GM04503 (cell line): ENCODE results near the gene MCF2L2.
"Not testable (repeated sequence)": the region's sequence is repeated elsewhere in the genome, so short reads cannot be mapped to it uniquely, and the experiment has no call there.

Experiments
- DNase-seq: peaks from one replicate; pipeline ENCODE4 v3.0.0-alpha.2; 2012; ENCODE audit warnings: low read depth

MCF2L2 gene

GRCh38 chr3:183396662-183397391 lies 31.6 kb downstream of the MCF2L2 start:
- DNase-seq = no peak

- no peak for DNase-seq
Measured at GRCh38 chr3:183394150-183394549, 34.3 kb downstream of the MCF2L2 start.

GRCh38 chr3:183393625-183394024 lies 34.8 kb downstream of the MCF2L2 start:
- no peak for DNase-seq

- no peak for DNase-seq
Measured at GRCh38 chr3:183392186-183393034, 36.0 kb downstream of the MCF2L2 start.

GRCh38 chr3:183391460-183391859 lies 37.0 kb downstream of the MCF2L2 start:
- no peak for DNase-seq

GRCh38 chr3:183390844-183391243 lies 37.6 kb downstream of the MCF2L2 start:
- DNase-seq = no peak

GRCh38 chr3:183388213-183388895 lies 40.1 kb downstream of the MCF2L2 start:
- DNase-seq = no peak

GRCh38 chr3:183387797-183388196 lies 40.6 kb downstream of the MCF2L2 start:
- DNase-seq = no peak

- DNase-seq = no peak
Measured at GRCh38 chr3:183386651-183387050, 41.8 kb downstream of the MCF2L2 start.

- peak; percentile 21 for DNase-seq
Measured at GRCh38 chr3:183385698-183386613, 42.5 kb downstream of the MCF2L2 start.

GRCh38 chr3:183381673-183382072 lies 46.7 kb downstream of the MCF2L2 start:
- no peak for DNase-seq

- no peak for DNase-seq
Measured at GRCh38 chr3:183381179-183381578, 47.2 kb downstream of the MCF2L2 start.

- no peak for DNase-seq
Measured at GRCh38 chr3:183378951-183379350, 49.5 kb downstream of the MCF2L2 start.

GRCh38 chr3:183378545-183378944 lies 49.9 kb downstream of the MCF2L2 start:
- DNase-seq = no peak

- no peak for DNase-seq
Measured at GRCh38 chr3:183378008-183378407, 50.4 kb downstream of the MCF2L2 start.

- no peak for DNase-seq
Measured at GRCh38 chr3:183377307-183377959, 51.0 kb downstream of the MCF2L2 start.

- DNase-seq = no peak
Measured at GRCh38 chr3:183375787-183376186, 52.6 kb downstream of the MCF2L2 start.

- DNase-seq = no peak
Measured at GRCh38 chr3:183375337-183375736, 53.1 kb downstream of the MCF2L2 start.

- DNase-seq = no peak
Measured at GRCh38 chr3:183372911-183373310, 55.5 kb downstream of the MCF2L2 start.

GRCh38 chr3:183371600-183371968 lies 56.8 kb downstream of the MCF2L2 start:
- not testable (repeated sequence) for DNase-seq

- DNase-seq = no peak
Measured at GRCh38 chr3:183370391-183370790, 58.0 kb downstream of the MCF2L2 start.
